ENCODE measurements around the gene RBPJ. TPM values are rescaled to one million over a fixed set of nuclear protein-coding genes. Genes with fewer than 3 reads are reported as not detected.

RBPJ gene
- total and polyA plus RNA-seq, 2 of the 8 experiments (the other 6 are each of a cell fraction or from before 2014, with no cell fraction given): 65.5 to 217 TPM

DNA sequence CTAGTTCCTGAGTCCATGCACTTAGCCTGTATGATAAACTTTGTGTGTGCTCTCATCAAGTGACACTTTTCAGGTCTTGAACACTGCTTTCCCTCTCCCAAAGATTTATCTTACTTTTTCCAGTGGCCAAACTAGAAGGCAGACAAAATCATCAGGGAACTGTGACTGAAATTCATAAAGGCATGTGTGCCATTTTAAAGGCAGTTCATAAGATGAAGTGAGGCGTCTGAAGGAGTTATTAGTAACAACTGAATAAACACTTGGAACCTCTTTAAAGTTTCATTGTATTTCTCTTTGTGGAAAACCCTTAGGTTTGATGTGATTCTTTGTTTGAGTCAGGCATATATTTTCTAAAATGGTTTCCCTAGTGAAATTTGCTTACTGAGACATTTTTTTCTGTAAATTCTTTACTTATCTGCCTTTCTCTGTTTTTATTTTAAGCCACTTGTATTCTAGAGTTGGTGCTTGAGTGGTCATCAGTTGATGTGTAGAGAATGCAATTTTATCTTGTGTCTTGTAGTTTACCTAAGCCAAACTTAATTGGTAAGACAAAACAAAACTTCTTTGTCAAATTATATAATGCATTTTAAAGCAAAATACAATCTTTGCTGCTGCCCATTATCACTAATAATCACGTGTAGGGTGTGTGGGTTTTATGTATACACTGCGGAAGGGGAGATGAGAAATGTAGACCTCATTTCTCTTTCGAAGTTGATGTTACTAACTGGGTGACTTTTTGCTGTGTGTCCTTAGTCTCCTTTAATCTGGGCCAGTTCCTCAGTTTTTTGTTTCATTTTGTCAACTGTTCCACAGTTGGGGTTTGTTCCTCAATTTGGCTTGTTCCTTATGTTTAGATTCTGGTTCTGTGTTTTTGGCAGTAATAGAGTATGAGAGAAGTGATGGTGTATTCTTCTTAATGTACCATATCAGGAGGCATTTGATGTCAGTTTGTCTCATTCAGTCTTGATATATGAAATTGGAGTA lies 56.8 kb downstream of the RBPJ start:
- peaks cover 0 to 7% (median 4%) of the 10 kb centered on the region in 4 experiments; a peak in 4 of 7 replicates for H3K4me1 ChIP-seq (replicated peaks in 1 of 4; ENCODE audit: control insufficient read depth in 3 of 4, insufficient read depth in 4 of 4, low read length in 3 of 4)
- no peak overlapping the region for H4K91ac ChIP-seq (replicated peaks; ENCODE audit: insufficient read length, low read length)
- CTCF ChIA-PET (ENCODE audit: partially characterized antibody): interaction anchor here (0.9 to 1.3 kb wide), 3 partner anchors 14 to 52 kb away, joined by 3 to 5 read pairs (median 5); no protein-coding TSS in a partner anchor
- no peak overlapping the region for H3K27ac ChIP-seq (ENCODE audit: low read depth, low read length)
- no peak overlapping the region for H3K23ac ChIP-seq (ENCODE audit: insufficient read length)
- no peak overlapping the region for H3K4me3 ChIP-seq (ENCODE audit: extremely low read depth in 1 of 4, insufficient read depth in 2 of 4, low read depth in 3 of 4, low read length in 4 of 4)
- H3K79me1 ChIP-seq (ENCODE audit: low read depth, low read length): 0 out of 2 replicates have a peak, but pooled peaks cover 2% of the 10 kb centered on the region
- no peak overlapping the region for H2BK15ac ChIP-seq (ENCODE audit: low read length)
- no peaks in the 10 kb centered on the region for H3K36me3 ChIP-seq (ENCODE audit: control insufficient read depth in 2 of 4, insufficient read depth in 4 of 4, low read length in 3 of 4)
- H3K9me3 ChIP-seq (ENCODE audit: insufficient read depth in 2 of 2, low read depth in 1 of 2, low read length in 1 of 2): no peaks in the 10 kb centered on the region
- no peak overlapping the region for H3K14ac ChIP-seq (ENCODE audit: insufficient read length)
- WGBS, 2 experiments (ENCODE audit: extremely low coverage in 1 of 2, insufficient coverage in 1 of 2, insufficient read length in 1 of 2, insufficient replicate concordance in 2 of 2, low coverage in 1 of 2, low lambda C conversion rate in 2 of 2, missing lambda C conversion rate in 1 of 2): 86% methylated on average over 4 of the region's 4 CpGs; no CpG with 5 or more reads in 1 of the 2 experiments
- H3K4ac ChIP-seq (replicated peaks; ENCODE audit: insufficient read length, low read depth, low read length): no peak overlapping the region
- no peak overlapping the region for H2BK20ac ChIP-seq (ENCODE audit: low read length)
- H4K8ac ChIP-seq (ENCODE audit: extremely low read depth, insufficient read depth, low read length): no peak overlapping the region
- no peaks in the 10 kb centered on the region for H3K23me2 ChIP-seq (ENCODE audit: low read depth, low read length)
- H3K9ac ChIP-seq (replicated peaks in 1 of 4; ENCODE audit: extremely low read depth in 1 of 4, low read depth in 3 of 4, low read length in 3 of 4): no peak overlapping the region
- H2BK5ac ChIP-seq (ENCODE audit: low read depth, low read length): no peak overlapping the region
- DNase-seq (ENCODE audit: low read depth in 1 of 2, low spot score in 2 of 2) (no peak), FAIRE-seq (no peak)
- no peak overlapping the region for H2AFZ ChIP-seq (ENCODE audit: low read length)
- H4K20me1 ChIP-seq (replicated peaks in 1 of 2; ENCODE audit: control insufficient read depth in 1 of 2, insufficient read depth in 2 of 2, low read length in 2 of 2): peaks cover 12 to 16% of the 10 kb centered on the region in 2 experiments
- POLR2A ChIA-PET (ENCODE audit: partially characterized antibody): interaction anchor here (0.6 to 1.4 kb wide), 2 partner anchors 8 to 256 kb away, joined by 3 read pairs; no protein-coding TSS in a partner anchor
- H3K27me3 ChIP-seq (replicated peaks in 1 of 4; ENCODE audit: control insufficient read depth in 3 of 4, extremely low read depth in 1 of 4, insufficient read depth in 3 of 4, low read length in 3 of 4): no peaks in the 10 kb centered on the region
- H2AK5ac ChIP-seq (ENCODE audit: low read depth, low read length): no peak overlapping the region
- H3K18ac ChIP-seq (ENCODE audit: extremely low read depth, low read length): no peak overlapping the region
- H3K79me2 ChIP-seq (ENCODE audit: control insufficient read depth in 1 of 2, insufficient read depth in 2 of 2, low read length in 2 of 2): peaks cover 28 to 100% of the 10 kb centered on the region in 2 experiments
- no peak overlapping the region for H3K56ac ChIP-seq (replicated peaks; ENCODE audit: insufficient read length, low read depth, low read length)
- no peak overlapping the region for H3K4me2 ChIP-seq (ENCODE audit: insufficient read depth in 1 of 2, low read depth in 2 of 2, low read length in 2 of 2)
- no peak overlapping the region for H2BK120ac ChIP-seq (replicated peaks; ENCODE audit: low read depth, low read length)
- H4K5ac ChIP-seq (ENCODE audit: insufficient read length, low read depth, low read length): no peak overlapping the region
- H2BK12ac ChIP-seq (ENCODE audit: low read depth, low read length): no peak overlapping the region
- TF ChIP-seq TEAD4 (IDR thresholded peaks at IDR 0.05; ENCODE audit: low read depth, low read length) (no peak), RAD21 (IDR thresholded peaks at IDR 0.05 in 1 of 2, conservative IDR thresholded peaks at IDR 0.05 in 1 of 2; ENCODE audit: low read depth in 2 of 2, low read length in 2 of 2) (no peak), SIX5 (IDR thresholded peaks at IDR 0.05; ENCODE audit: low read depth, low read length) (no peak), KDM1A (IDR thresholded peaks at IDR 0.05; ENCODE audit: borderline replicate concordance, low read length) (no peak), CBX8 (IDR thresholded peaks at IDR 0.05; ENCODE audit: borderline replicate concordance, low read depth, low read length) (no peak), EP300 (IDR thresholded peaks at IDR 0.05; ENCODE audit: borderline replicate concordance in 1 of 2, low read depth in 2 of 2, low read length in 2 of 2) (no peak), SP2 (IDR thresholded peaks at IDR 0.05; ENCODE audit: low read length) (no peak), CHD2 (IDR thresholded peaks at IDR 0.05; ENCODE audit: low read length) (no peak), SRF (IDR thresholded peaks at IDR 0.05; ENCODE audit: low read depth, low read length) (no peak), MAFK (IDR thresholded peaks at IDR 0.05; ENCODE audit: low read depth, low read length) (no peak), BACH1 (IDR thresholded peaks at IDR 0.05; ENCODE audit: low read length) (no peak), POLR2AphosphoS5 (IDR thresholded peaks at IDR 0.05; ENCODE audit: low read depth, low read length) (no peak)

All from H1 (cell line).